Naive B cell (primary cell): ENCODE data around the gene PANK4. TPM values are rescaled to one million over a fixed set of nuclear protein-coding genes. Genes with fewer than 3 reads are reported as not detected.
"Not testable (repeated sequence)": the region's sequence is repeated elsewhere in the genome, so short reads cannot be mapped to it uniquely, and the experiment has no call there.

Experiments used
- ATAC-seq, 2 donors: fragments of 150-1000 bp; cut with Tn5 transposase; 2 replicates each; pipeline ENCODE4 v1.10.0; 2021; ENCODE audit warnings: low read depth in 2 of 2, mild to moderate bottlenecking in 2 of 2, moderate library complexity in 2 of 2
- DNase-seq: peaks from one replicate; pipeline ENCODE4 v3.0.0; 2022
- H3K27ac Mint-ChIP-seq, 6 donors: one replicate each; pipeline ENCODE4 v1.8.0; 2020 to 2022; ENCODE audit warnings: mild to moderate bottlenecking in 6 of 6, mixed read lengths in 6 of 6, moderate library complexity in 5 of 6, inconsistent platforms in 2 of 6
- H3K27me3 Mint-ChIP-seq, 3 donors: one replicate each; pipeline ENCODE4 v1.8.0; 2021 to 2022; ENCODE audit warnings: mixed read lengths in 3 of 3, mild to moderate bottlenecking in 1 of 3
- H3K36me3 Mint-ChIP-seq, 2 donors: one replicate each; pipeline ENCODE4 v1.8.0; 2020 to 2022; ENCODE audit warnings: mixed read lengths in 2 of 2, inconsistent platforms in 1 of 2, mild to moderate bottlenecking in 1 of 2
- H3K4me1 Mint-ChIP-seq, 3 donors: one replicate each; pipeline ENCODE4 v1.8.0; 2020 to 2022; ENCODE audit warnings: mixed read lengths in 3 of 3, inconsistent platforms in 1 of 3, mild to moderate bottlenecking in 1 of 3, moderate library complexity in 1 of 3
- H3K4me3 Mint-ChIP-seq, 8 donors: one replicate each; pipeline ENCODE4 v1.8.0; 2020 to 2022; ENCODE audit warnings: mild to moderate bottlenecking in 8 of 8, mixed read lengths in 8 of 8, moderate library complexity in 8 of 8, inconsistent platforms in 2 of 8
- H3K9me3 Mint-ChIP-seq, 7 donors: one replicate each; pipeline ENCODE4 v1.8.0; 2020 to 2022; ENCODE audit warnings: mixed read lengths in 7 of 7, mild to moderate bottlenecking in 5 of 7, inconsistent platforms in 2 of 7, moderate library complexity in 1 of 7
- polyA plus RNA-seq, 6 donors: library from polyadenylated mRNA; unstranded; fragments of 300-500 nt; fragmentation: Illumina TruSeq; gene quantifications; one replicate each; pipeline ENCODE4 v1.2.3, GENCODE V29; 2021; ENCODE audit warnings: low read depth in 6 of 6

Gene PANK4
- polyA plus RNA-seq, 6 donors from 2014 or later: 8.6 to 22.2 (median 9.9) TPM

GRCh38 chr1:2556277-2556677, 29.9 kb upstream of the PANK4 start, which contains the start of gene TNFRSF14:
Gene TNFRSF14, plus strand, starts transcription at chr1:2556371. Its CDS starts 294 bp downstream, at chr1:2556665.
- Mint-ChIP-seq H3K27ac (peak within 1 kb of the TSS; percentile 98 to 100 (median 99)), H3K4me1 (peaks cover 33 to 48% (median 40%) of the 10 kb centered on the region in 3 donors), H3K27me3 (no peaks in the 10 kb centered on the region), H3K4me3 (peak within 1 kb of the TSS; percentile 92 to 99 (median 96)), H3K36me3 (peaks cover 0 to 5% of the 10 kb centered on the region in 2 donors), H3K9me3 (no peaks in the 10 kb centered on the region)
- ATAC-seq: peak; percentile 67 to 73
- DNase-seq: peak; percentile 79

GRCh38 chr1:2555634-2556276, 29.4 kb upstream of the PANK4 start:
- H3K4me3 Mint-ChIP-seq: peak overlapping the region; percentile 92 to 99 (median 96)
- H3K27me3 Mint-ChIP-seq: no peaks in the 10 kb centered on the region
- DNase-seq: peak; percentile 85
- H3K27ac Mint-ChIP-seq: peak overlapping the region; percentile 98 to 100 (median 99)
- ATAC-seq: peak; percentile 59
- H3K9me3 Mint-ChIP-seq: no peaks in the 10 kb centered on the region
- H3K36me3 Mint-ChIP-seq: no peaks in the 10 kb centered on the region
- H3K4me1 Mint-ChIP-seq: peaks cover 35 to 49% (median 43%) of the 10 kb centered on the region in 3 donors

GRCh38 chr1:2554621-2555387, 28.4 kb upstream of the PANK4 start:
- peaks cover 37 to 54% (median 52%) of the 10 kb centered on the region in 3 donors for H3K4me1 Mint-ChIP-seq

DNA sequence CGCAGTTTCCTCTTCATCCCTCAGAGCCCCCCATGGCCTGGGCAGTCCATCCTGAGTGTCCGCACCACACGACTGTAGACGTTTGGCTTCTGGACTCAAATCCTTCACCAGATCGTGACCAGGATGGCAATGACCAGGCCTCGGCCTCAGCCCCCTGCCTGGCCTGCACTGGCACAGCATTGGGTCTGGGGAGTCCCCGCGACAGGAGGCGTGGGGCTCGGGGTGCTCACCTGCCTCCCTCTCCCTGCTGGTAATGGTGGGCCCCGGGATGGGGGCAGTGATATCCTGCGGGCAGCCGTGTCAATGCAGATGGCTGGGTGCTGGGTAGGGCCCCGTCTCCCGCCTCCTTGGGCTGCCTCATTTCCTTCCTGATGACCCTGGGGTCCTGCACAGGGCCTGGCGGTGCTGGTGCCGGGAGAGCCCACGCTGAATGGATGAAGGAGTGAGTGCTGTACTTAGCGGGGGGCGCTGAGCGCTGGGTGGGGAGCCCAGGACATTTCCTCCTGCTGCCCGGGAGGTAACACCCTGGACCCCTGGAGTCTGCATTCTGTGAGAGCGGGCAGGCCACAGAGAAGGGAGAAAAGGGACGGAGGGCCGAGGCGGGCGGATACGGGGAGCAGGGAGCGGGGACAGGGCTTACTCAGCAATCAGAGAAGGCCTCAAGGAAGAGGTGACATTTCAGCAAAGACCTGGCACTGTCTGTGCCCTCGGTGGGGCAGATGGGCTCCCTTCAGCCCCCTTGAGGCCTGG, 27.6 kb upstream of the PANK4 start:
- no peaks in the 10 kb centered on the region for H3K27me3 Mint-ChIP-seq
- H3K9me3 Mint-ChIP-seq: no peaks in the 10 kb centered on the region
- H3K27ac Mint-ChIP-seq: peak overlapping the region in 4 of 6 donors; percentile 52 to 100 (median 98)
- H3K36me3 Mint-ChIP-seq: no peaks in the 10 kb centered on the region
- DNase-seq: no peak
- H3K4me1 Mint-ChIP-seq: peaks cover 39 to 58% (median 57%) of the 10 kb centered on the region in 3 donors
- no peak for ATAC-seq
- peak overlapping the region in 7 of 8 donors; percentile 78 to 99 (median 95) for H3K4me3 Mint-ChIP-seq

More at GRCh38 chr1:2554621-2555387, 28.4 kb upstream of the PANK4 start:
- Mint-ChIP-seq H3K27me3 (no peaks in the 10 kb centered on the region), H3K9me3 (no peaks in the 10 kb centered on the region), H3K4me3 (peak overlapping the region; percentile 78 to 99 (median 96)), H3K27ac (peak overlapping the region; percentile 86 to 100 (median 98)), H3K36me3 (no peaks in the 10 kb centered on the region)
- ATAC-seq (peak; percentile 17 to 36), DNase-seq (peak; percentile 63)

DNA sequence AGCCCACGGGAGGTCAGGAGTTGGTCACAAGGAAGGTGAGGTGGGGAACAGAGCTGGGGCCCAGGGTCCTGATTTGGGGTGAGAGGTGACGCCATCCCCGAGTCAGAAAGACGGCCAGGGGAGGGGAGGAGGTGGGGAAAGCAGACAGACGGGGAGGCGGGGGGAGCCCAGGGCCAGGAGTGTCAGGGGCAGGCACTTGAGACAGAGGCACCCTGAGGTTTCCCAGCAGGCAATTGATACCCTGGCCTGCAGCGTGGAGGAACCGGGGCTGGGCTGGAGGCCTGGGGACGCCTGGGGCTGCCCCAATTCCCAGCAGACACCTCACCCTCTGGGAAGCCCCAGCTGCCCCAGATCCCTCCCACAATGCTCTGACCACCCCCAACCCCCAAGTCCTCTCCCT, 26.7 kb upstream of the PANK4 start:
- not testable (repeated sequence) for DNase-seq, H3K9me3 Mint-ChIP-seq, H3K27me3 Mint-ChIP-seq, H3K36me3 Mint-ChIP-seq, ATAC-seq
- peak overlapping the region in 1 of 8 donors; percentile 29 for H3K4me3 Mint-ChIP-seq
- peaks cover 34 to 61% (median 61%) of the 10 kb centered on the region in 3 donors for H3K4me1 Mint-ChIP-seq
- peak overlapping the region in 2 of 6 donors; percentile 12 to 45 for H3K27ac Mint-ChIP-seq

DNA sequence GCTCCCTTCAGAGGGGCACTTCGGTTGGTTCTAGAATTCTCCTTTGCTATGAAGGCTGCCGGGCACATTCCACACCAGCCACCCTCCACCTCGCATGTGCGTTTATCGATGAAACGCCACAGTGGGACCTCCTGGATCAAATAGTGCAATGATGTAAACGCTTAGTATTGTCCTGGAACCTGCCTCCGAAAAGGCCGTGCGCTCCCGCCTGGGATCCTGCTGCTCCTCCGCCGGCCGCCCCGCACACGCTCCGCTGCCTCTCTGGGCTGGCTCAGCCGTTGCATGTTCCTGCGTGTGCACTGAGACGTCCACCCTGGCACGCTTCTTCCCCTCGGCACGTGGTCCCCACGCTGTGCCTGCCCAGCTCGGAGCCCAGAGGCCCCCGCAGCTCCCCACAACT, 25.8 kb upstream of the PANK4 start:
- Mint-ChIP-seq H3K9me3 (no peaks in the 10 kb centered on the region), H3K36me3 (no peaks in the 10 kb centered on the region), H3K27me3 (no peaks in the 10 kb centered on the region), H3K27ac (peak overlapping the region in 2 of 6 donors; percentile 45 to 62), H3K4me3 (no peak overlapping the region), H3K4me1 (peaks cover 30 to 62% (median 62%) of the 10 kb centered on the region in 3 donors)
- no peak for DNase-seq
- no peak for ATAC-seq

DNA sequence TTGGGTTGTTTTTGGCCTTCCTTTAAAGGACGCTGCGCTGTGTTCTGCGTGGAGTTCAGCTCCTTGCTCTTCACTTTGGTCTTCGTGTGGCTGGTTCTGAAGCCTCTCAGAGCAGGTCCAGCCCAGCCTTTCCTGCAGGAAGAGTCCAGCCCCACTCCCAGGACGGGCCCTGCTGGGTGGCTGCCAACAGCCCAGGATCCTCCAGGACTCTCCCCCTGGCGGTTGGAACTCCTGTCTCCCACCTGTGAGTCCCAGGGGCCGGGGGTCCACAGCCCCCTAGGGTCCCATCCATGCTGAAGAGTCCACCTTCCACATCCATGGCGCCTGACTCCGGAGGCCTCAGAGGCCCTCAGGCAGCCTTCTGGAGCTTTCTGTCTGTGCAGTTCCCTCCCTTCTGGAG, 25.1 kb upstream of the PANK4 start:
- not testable (repeated sequence) for H3K36me3 Mint-ChIP-seq, DNase-seq, ATAC-seq, H3K27me3 Mint-ChIP-seq, H3K9me3 Mint-ChIP-seq
- H3K4me3 Mint-ChIP-seq: peak overlapping the region in 5 of 8 donors; percentile 12 to 54 (median 36)
- peak overlapping the region; percentile 28 to 97 (median 84) for H3K27ac Mint-ChIP-seq
- peaks cover 35 to 61% (median 55%) of the 10 kb centered on the region in 3 donors for H3K4me1 Mint-ChIP-seq

GRCh38 chr1:2550309-2550861, 24.0 kb upstream of the PANK4 start:
- DNase-seq, H3K27me3 Mint-ChIP-seq, H3K36me3 Mint-ChIP-seq, ATAC-seq, H3K9me3 Mint-ChIP-seq: not testable (repeated sequence)
- H3K4me3 Mint-ChIP-seq: peak overlapping the region in 5 of 8 donors; percentile 19 to 87 (median 59)
- H3K4me1 Mint-ChIP-seq: peaks cover 28 to 52% (median 44%) of the 10 kb centered on the region in 3 donors
- H3K27ac Mint-ChIP-seq: peak overlapping the region; percentile 56 to 99 (median 96)

DNA sequence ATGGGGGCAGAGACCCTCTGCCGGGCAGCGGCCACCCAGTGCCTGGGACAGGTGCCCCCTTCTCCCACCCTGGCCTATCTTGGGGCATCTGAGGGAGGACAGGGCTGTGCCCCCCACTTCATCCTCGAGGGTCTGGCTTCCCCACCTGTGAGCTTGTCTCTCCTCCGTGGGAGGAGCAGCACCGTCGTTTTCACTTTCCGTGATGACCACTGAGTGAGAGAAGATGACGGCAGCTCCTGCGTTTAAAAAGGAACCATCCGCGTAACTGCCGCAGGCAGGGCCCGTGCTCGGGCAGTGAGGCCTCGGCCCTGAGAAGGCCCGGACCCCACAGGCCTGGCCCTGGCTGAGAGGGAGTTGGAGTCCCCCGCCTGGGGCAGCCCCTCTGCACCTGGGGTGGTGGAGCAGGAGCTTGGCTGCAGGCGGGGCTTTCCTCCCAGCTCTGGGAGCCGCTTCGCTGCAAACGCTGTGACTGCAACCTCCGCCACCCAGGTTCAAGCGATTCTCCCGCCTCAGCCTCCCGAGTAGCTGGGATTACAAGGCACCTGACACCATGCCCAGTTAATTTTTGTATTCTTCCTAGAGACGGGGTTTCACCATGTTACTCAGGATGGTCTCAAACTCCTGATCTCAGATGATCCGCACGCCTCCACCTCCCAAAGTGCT, 23.1 kb upstream of the PANK4 start:
- H3K9me3 Mint-ChIP-seq, H3K36me3 Mint-ChIP-seq, DNase-seq, H3K27me3 Mint-ChIP-seq: not testable (repeated sequence)
- peak in 1 of 2 donors; percentile 7 for ATAC-seq
- Mint-ChIP-seq H3K4me1 (peaks cover 23 to 44% (median 35%) of the 10 kb centered on the region in 3 donors), H3K4me3 (peak overlapping the region; percentile 83 to 97 (median 92)), H3K27ac (peak overlapping the region; percentile 97 to 100 (median 99))

GRCh38 chr1:2548068-2548589, 21.7 kb upstream of the PANK4 start:
- ATAC-seq (peak; percentile 35 to 37), DNase-seq (peak; percentile 83)
- Mint-ChIP-seq H3K27ac (peak overlapping the region; percentile 97 to 100 (median 99)), H3K4me1 (peaks cover 15 to 39% (median 29%) of the 10 kb centered on the region in 3 donors), H3K36me3 (no peaks in the 10 kb centered on the region), H3K27me3 (peaks cover 0 to 5% (median 0%) of the 10 kb centered on the region in 3 donors), H3K9me3 (no peaks in the 10 kb centered on the region), H3K4me3 (peak overlapping the region; percentile 83 to 97 (median 92))

DNA sequence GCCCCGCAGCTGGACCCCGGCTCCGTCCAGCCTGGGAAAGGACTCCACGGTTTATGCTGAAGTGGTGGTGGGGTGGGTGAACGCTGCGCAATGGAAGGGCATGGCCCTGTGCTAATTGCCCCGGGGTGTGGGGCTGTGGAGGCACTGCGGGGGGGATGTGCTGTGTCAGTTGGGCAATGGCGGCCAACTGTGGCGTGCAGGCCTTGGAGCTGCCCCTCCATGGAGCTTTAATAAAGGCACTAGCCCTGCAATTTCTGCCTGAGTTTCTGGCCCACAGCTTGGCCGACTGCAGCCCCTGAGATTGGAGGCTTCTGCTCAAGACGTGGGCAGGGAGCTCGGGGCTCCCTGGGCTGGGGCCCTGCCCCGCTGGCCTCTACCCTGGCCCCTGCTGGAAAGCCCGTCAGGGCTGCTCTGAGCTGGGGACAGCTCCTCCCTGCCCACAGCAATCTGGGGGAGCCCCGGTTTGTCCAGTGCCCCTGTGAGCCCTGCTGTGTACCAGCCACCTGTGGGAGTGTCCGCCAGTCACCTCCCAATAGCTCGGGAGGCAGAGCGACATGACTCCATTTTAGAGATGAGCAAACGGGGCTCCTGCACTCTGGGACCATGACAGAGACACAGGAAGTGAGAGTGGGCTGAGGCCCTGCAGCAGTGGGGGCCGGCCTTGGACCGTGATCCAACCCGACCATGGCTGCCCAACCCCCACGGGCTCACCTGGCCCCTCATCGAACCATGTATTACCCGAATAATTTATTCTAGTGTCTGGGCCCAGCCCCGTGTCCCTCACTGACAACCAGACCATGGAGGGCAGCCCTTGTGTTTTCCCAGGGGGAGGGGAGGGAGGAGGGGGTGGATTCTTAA, 21.0 kb upstream of the PANK4 start:
- ATAC-seq: peak; percentile 6 to 11
- H3K4me3 Mint-ChIP-seq: peak overlapping the region; percentile 83 to 97 (median 92)
- DNase-seq: peak; percentile 67

More for the DNA sequence above, 21.0 kb upstream of the PANK4 start:
- H3K27me3 Mint-ChIP-seq: peaks cover 0 to 5% (median 0%) of the 10 kb centered on the region in 3 donors
- no peaks in the 10 kb centered on the region for H3K36me3 Mint-ChIP-seq
- H3K9me3 Mint-ChIP-seq: no peaks in the 10 kb centered on the region
- peak overlapping the region; percentile 97 to 100 (median 99) for H3K27ac Mint-ChIP-seq
- peaks cover 15 to 39% (median 29%) of the 10 kb centered on the region in 3 donors for H3K4me1 Mint-ChIP-seq
